Smooth muscle cell (in vitro differentiated cells): Measurements from ENCODE around the gene COA8. TPM values are rescaled to one million over a fixed set of nuclear protein-coding genes. Genes with fewer than 3 reads are reported as not detected.

Experiments used
- DNase-seq: peaks from one replicate; lab custom pipeline; 2025; ENCODE audit not compliant: unreplicated experiment; lab: John Stamatoyannopoulos, UW
- H2AFZ ChIP-seq: fragments of 200-600 bp; sonication (generic); 2 replicates; pipeline ENCODE4 v1.6.0; 2016; ENCODE audit warnings: antibody characterized with exemption, low read depth, mild to moderate bottlenecking
- H3F3A ChIP-seq: fragments of 200-600 bp; sonication (generic); 2 replicates; pipeline ENCODE4 v1.6.0; 2017; ENCODE audit warnings: antibody characterized with exemption, low read depth
- H3K27ac ChIP-seq: fragments of 200-600 bp; sonication (generic); 2 replicates; pipeline ENCODE4 v1.5.1; 2016; ENCODE audit warnings: low read depth, mild to moderate bottlenecking
- H3K27me3 ChIP-seq: fragments of 200-600 bp; sonication (generic); 2 replicates; pipeline ENCODE4 v1.6.1; 2016; ENCODE audit warnings: low read depth, mild to moderate bottlenecking
- H3K36me3 ChIP-seq: fragments of 200-600 bp; sonication (generic); 2 replicates; pipeline ENCODE4 v1.5.1; 2016; ENCODE audit warnings: low read depth
- H3K4me1 ChIP-seq: fragments of 200-600 bp; sonication (generic); 2 replicates; pipeline ENCODE4 v1.5.1; 2016; ENCODE audit warnings: low read depth
- H3K4me2 ChIP-seq: fragments of 200-600 bp; sonication (generic); 2 replicates; pipeline ENCODE4 v1.6.0; 2016; ENCODE audit warnings: mild to moderate bottlenecking
- H3K4me3 ChIP-seq: fragments of 200-600 bp; sonication (generic); 2 replicates; pipeline ENCODE4 v1.5.1; 2016; ENCODE audit warnings: mild to moderate bottlenecking
- H3K79me2 ChIP-seq: fragments of 200-600 bp; sonication (generic); 2 replicates; pipeline ENCODE4 v1.6.0; 2016; ENCODE audit warnings: low read depth, mild to moderate bottlenecking
- H3K9ac ChIP-seq: fragments of 200-600 bp; sonication (generic); 2 replicates; pipeline ENCODE4 v1.6.0; 2016; ENCODE audit warnings: low read depth
- H3K9me3 ChIP-seq: fragments of 200-600 bp; sonication (generic); replicated peaks from 2 replicates; pipeline ENCODE4 v1.5.1; 2016; ENCODE audit warnings: low read depth
- H4K20me1 ChIP-seq: fragments of 200-600 bp; sonication (generic); 2 replicates; pipeline ENCODE4 v1.6.0; 2016; ENCODE audit warnings: low read depth
- WGBS: methylation state at CpG from one replicate; pipeline ENCODE4 v1.1.7; 2016; ENCODE audit warnings: low lambda C conversion rate; 5-methylcytosine and 5-hydroxymethylcytosine counted together
- polyA plus RNA-seq: library from polyadenylated mRNA; unstranded; fragments of >200 nt; fragmentation: Nextera tagmentation; extraction: Ambion mirVana; gene quantifications from 2 replicates; pipeline ENCODE4 v1.2.1, GENCODE V29; 2016
- total RNA-seq: library from RNA; depleted of rRNA; stranded (reverse); fragments of >200 nt; gene quantifications from 2 replicates; pipeline ENCODE4 v1.2.3, GENCODE V29; 2014
- TF ChIP-seq, protein P1 (sequence below): fragments of 200-600 bp; sonication (generic); IDR thresholded peaks from 2 replicates; pipeline ENCODE4 v1.5.1; 2017; ENCODE audit warnings: borderline replicate concordance, mild to moderate bottlenecking, antibody characterized with exemption; ENCODE audit not compliant: insufficient read depth, poor library complexity, severe bottlenecking

The COA8 gene
- total and polyA plus RNA-seq, 2 experiments from 2014 or later: 33.4 to 69.9 TPM

- peak overlapping the region; percentile 45 for H3K27ac ChIP-seq
Observed at GRCh38 chr14:103597623-103598377, 35.0 kb downstream of the COA8 start.

DNA sequence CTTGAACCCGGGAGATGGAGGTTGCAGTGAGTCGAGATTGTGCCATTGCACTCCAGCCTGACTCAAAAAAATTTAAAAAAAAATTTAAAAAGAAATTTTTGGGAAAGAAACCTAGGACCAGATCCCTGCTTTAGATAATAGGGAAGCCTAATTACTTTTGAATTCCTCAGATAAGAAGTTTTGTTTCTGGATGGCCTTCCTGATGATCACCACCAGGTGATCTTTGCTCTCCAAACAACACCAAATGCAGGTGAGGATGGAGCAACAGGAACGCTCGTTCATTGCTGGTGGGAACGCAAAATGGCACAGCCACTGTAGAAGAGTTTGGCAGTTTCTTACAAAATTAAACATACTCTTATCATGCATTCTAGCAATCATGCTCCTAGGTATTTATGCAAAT lies 37.7 kb downstream of the COA8 start:
- H3K9ac ChIP-seq: no peak overlapping the region
- peaks cover 6% of the 10 kb centered on the region for H4K20me1 ChIP-seq
- no peak for DNase-seq
- no peak overlapping the region for H3K4me3 ChIP-seq
- no peak overlapping the region for H3K27ac ChIP-seq
- no peaks in the 10 kb centered on the region for H3K36me3 ChIP-seq
- H3K4me1 ChIP-seq: no peaks in the 10 kb centered on the region
- H3K27me3 ChIP-seq: no peaks in the 10 kb centered on the region
- no peaks in the 10 kb centered on the region for H3K9me3 ChIP-seq
- no peaks in the 10 kb centered on the region for H3K79me2 ChIP-seq
- no peaks in the 10 kb centered on the region for H3F3A ChIP-seq
- 97% methylated on average over 5 of the region's 5 CpGs for WGBS
- no peak overlapping the region for H3K4me2 ChIP-seq
- TF ChIP-seq, protein P1, sequence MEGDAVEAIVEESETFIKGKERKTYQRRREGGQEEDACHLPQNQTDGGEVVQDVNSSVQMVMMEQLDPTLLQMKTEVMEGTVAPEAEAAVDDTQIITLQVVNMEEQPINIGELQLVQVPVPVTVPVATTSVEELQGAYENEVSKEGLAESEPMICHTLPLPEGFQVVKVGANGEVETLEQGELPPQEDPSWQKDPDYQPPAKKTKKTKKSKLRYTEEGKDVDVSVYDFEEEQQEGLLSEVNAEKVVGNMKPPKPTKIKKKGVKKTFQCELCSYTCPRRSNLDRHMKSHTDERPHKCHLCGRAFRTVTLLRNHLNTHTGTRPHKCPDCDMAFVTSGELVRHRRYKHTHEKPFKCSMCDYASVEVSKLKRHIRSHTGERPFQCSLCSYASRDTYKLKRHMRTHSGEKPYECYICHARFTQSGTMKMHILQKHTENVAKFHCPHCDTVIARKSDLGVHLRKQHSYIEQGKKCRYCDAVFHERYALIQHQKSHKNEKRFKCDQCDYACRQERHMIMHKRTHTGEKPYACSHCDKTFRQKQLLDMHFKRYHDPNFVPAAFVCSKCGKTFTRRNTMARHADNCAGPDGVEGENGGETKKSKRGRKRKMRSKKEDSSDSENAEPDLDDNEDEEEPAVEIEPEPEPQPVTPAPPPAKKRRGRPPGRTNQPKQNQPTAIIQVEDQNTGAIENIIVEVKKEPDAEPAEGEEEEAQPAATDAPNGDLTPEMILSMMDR: no peak
- H2AFZ ChIP-seq: no peak overlapping the region

More at GRCh38 chr14:103597623-103598377, 35.0 kb downstream of the COA8 start:
- no peak for DNase-seq
- Histone ChIP-seq H2AFZ (no peak overlapping the region), H3K79me2 (no peaks in the 10 kb centered on the region), H4K20me1 (peaks cover 6% of the 10 kb centered on the region), H3K9me3 (no peaks in the 10 kb centered on the region), H3K36me3 (no peaks in the 10 kb centered on the region), H3K27me3 (no peaks in the 10 kb centered on the region), H3K9ac (no peak overlapping the region), H3K4me1 (peaks cover 18% of the 10 kb centered on the region), H3K4me3 (no peak overlapping the region), H3F3A (peaks cover 12% of the 10 kb centered on the region), H3K4me2 (no peak overlapping the region)
- TF ChIP-seq, protein P1: no peak
- WGBS: 60% methylated on average over 10 of the region's 10 CpGs

- 94% methylated on average over 5 of the region's 5 CpGs for WGBS
- Histone ChIP-seq H3K9me3 (no peaks in the 10 kb centered on the region), H3K4me1 (no peaks in the 10 kb centered on the region), H3K4me2 (no peak overlapping the region), H2AFZ (no peak overlapping the region), H3F3A (no peaks in the 10 kb centered on the region), H3K4me3 (no peak overlapping the region), H3K36me3 (no peaks in the 10 kb centered on the region), H3K27ac (no peak overlapping the region), H3K79me2 (no peaks in the 10 kb centered on the region), H3K27me3 (no peaks in the 10 kb centered on the region), H4K20me1 (no peaks in the 10 kb centered on the region), H3K9ac (no peak overlapping the region)
- TF ChIP-seq, protein P1: no peak
- no peak for DNase-seq
Observed at GRCh38 chr14:103604620-103605019, 41.9 kb downstream of the COA8 start.
